ENCODE measurements around the gene PHACTR1.

- TF ChIP-seq EZH2 (IDR thresholded peaks at IDR 0.05; ENCODE audit: low read length, unreplicated experiment) (no peak), CTCF (conservative IDR thresholded peaks at IDR 0.05; ENCODE audit: low read depth, low read length) (no peak), EZH2phosphoT487 (IDR thresholded peaks at IDR 0.05; ENCODE audit: borderline replicate concordance, low read length) (no peak)
Measured at GRCh38 chr6:13303668-13304017, 587.1 kb downstream of the PHACTR1 start.

Measured in PC-3 (cell line).